ENCODE data around the gene C6orf52. TPM values are rescaled to one million over a fixed set of nuclear protein-coding genes. Genes with fewer than 3 reads are reported as not detected.

Gene C6orf52
- total and polyA plus RNA-seq, 2 of the 13 experiments (the other 11 are each of a cell fraction or from before 2014, with no cell fraction given) = 0.50 to 0.53 TPM

- TF ChIP-seq KMT2A (CRISPR knock-in tag; IDR thresholded peaks at IDR 0.05) (peak; percentile 96; the same call in 1 of the 2 replicates), KLF9 (CRISPR knock-in tag; IDR thresholded peaks at IDR 0.05; ENCODE audit: low read depth) (no peak), CC2D1A (CRISPR knock-in tag; IDR thresholded peaks at IDR 0.05) (no peak), ZNF263 (CRISPR knock-in tag; IDR thresholded peaks at IDR 0.05) (no peak; the same call in 1 of the 2 replicates), HCFC1 (IDR thresholded peaks at IDR 0.05; ENCODE audit: low read depth, low read length) (peak; percentile 74; the same call in 1 of the 2 replicates), USF2 (IDR thresholded peaks at IDR 0.05; ENCODE audit: low read depth, low read length) (peak; percentile 60), USF2 (CRISPR knock-in tag; IDR thresholded peaks at IDR 0.05; ENCODE audit: borderline replicate concordance) (peak; percentile 91), HNRNPK (IDR thresholded peaks at IDR 0.05; ENCODE audit: low read depth, low read length, poor library complexity, severe bottlenecking) (no peak), YEATS2 (CRISPR knock-in tag; IDR thresholded peaks at IDR 0.05; ENCODE audit: borderline replicate concordance) (peak; percentile 99), ZMYM2 (CRISPR knock-in tag; IDR thresholded peaks at IDR 0.05) (0 out of 2 replicates have a peak, but pooled peaks have one; percentile 48), ADNP (CRISPR knock-in tag; IDR thresholded peaks at IDR 0.05) (no peak), MXI1 (IDR thresholded peaks at IDR 0.05; ENCODE audit: borderline replicate concordance, low read depth, low read length) (peak; percentile 98), IKZF1 (IDR thresholded peaks at IDR 0.05) (no peak), SNRNP70 (IDR thresholded peaks at IDR 0.05; ENCODE audit: low read depth, low read length) (no peak), RXRA (CRISPR knock-in tag; IDR thresholded peaks at IDR 0.05) (peak; percentile 70), ZIK1 (CRISPR knock-in tag; IDR thresholded peaks at IDR 0.05; ENCODE audit: borderline replicate concordance, low read depth) (0 out of 2 replicates have a peak, but pooled peaks have one; percentile 22), SPEN (CRISPR knock-in tag; IDR thresholded peaks at IDR 0.05; ENCODE audit: low read depth) (peak; percentile 79), GABPA (IDR thresholded peaks at IDR 0.05; ENCODE audit: low read depth, low read length) (peak; percentile 82), GABPA (CRISPR knock-in tag; IDR thresholded peaks at IDR 0.05; ENCODE audit: low read depth) (peak; percentile 98), FOXO1 (CRISPR knock-in tag; IDR thresholded peaks at IDR 0.05) (0 out of 2 replicates have a peak, but pooled peaks have one; percentile 48), KLF6 (CRISPR knock-in tag; IDR thresholded peaks at IDR 0.05) (no peak; the same call in 1 of the 2 replicates), GATA4 (IDR thresholded peaks at IDR 0.05; ENCODE audit: borderline replicate concordance, low read depth) (peak; percentile 83)
- TF ChIP-seq, protein P1, sequence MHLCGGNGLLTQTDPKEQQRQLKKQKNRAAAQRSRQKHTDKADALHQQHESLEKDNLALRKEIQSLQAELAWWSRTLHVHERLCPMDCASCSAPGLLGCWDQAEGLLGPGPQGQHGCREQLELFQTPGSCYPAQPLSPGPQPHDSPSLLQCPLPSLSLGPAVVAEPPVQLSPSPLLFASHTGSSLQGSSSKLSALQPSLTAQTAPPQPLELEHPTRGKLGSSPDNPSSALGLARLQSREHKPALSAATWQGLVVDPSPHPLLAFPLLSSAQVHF (CRISPR knock-in tag; IDR thresholded peaks at IDR 0.05) = 0 out of 2 replicates have a peak, but pooled peaks have one; percentile 37
- TF ChIP-seq, protein P2, sequence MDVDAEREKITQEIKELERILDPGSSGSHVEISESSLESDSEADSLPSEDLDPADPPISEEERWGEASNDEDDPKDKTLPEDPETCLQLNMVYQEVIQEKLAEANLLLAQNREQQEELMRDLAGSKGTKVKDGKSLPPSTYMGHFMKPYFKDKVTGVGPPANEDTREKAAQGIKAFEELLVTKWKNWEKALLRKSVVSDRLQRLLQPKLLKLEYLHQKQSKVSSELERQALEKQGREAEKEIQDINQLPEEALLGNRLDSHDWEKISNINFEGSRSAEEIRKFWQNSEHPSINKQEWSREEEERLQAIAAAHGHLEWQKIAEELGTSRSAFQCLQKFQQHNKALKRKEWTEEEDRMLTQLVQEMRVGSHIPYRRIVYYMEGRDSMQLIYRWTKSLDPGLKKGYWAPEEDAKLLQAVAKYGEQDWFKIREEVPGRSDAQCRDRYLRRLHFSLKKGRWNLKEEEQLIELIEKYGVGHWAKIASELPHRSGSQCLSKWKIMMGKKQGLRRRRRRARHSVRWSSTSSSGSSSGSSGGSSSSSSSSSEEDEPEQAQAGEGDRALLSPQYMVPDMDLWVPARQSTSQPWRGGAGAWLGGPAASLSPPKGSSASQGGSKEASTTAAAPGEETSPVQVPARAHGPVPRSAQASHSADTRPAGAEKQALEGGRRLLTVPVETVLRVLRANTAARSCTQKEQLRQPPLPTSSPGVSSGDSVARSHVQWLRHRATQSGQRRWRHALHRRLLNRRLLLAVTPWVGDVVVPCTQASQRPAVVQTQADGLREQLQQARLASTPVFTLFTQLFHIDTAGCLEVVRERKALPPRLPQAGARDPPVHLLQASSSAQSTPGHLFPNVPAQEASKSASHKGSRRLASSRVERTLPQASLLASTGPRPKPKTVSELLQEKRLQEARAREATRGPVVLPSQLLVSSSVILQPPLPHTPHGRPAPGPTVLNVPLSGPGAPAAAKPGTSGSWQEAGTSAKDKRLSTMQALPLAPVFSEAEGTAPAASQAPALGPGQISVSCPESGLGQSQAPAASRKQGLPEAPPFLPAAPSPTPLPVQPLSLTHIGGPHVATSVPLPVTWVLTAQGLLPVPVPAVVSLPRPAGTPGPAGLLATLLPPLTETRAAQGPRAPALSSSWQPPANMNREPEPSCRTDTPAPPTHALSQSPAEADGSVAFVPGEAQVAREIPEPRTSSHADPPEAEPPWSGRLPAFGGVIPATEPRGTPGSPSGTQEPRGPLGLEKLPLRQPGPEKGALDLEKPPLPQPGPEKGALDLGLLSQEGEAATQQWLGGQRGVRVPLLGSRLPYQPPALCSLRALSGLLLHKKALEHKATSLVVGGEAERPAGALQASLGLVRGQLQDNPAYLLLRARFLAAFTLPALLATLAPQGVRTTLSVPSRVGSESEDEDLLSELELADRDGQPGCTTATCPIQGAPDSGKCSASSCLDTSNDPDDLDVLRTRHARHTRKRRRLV (CRISPR knock-in tag; IDR thresholded peaks at IDR 0.05) = no peak; the same call in 1 of the 2 replicates
These were observed at the start of gene C6orf52, which contains the start of gene PAK1IP1 (continued) for GRCh38 chr6:10694302-10695085.
